Measurements from ENCODE around the gene LARGE1.
"Not testable (repeated sequence)": the region's sequence is repeated elsewhere in the genome, so short reads cannot be mapped to it uniquely, and the experiment has no call there.

LARGE1 gene

GRCh38 chr22:33472462-33473344 is 447.6 kb downstream of the LARGE1 start:
- Histone ChIP-seq H3K4me1 (peaks cover 45% of the 10 kb centered on the region), H3K9ac (no peak overlapping the region), H3K9me3 (no peaks in the 10 kb centered on the region), H3K36me3 (no peaks in the 10 kb centered on the region), H3K4me3 (no peak overlapping the region), H3K27ac (no peak overlapping the region), H3K27me3 (no peaks in the 10 kb centered on the region), H4K20me1 (no peaks in the 10 kb centered on the region), H3K4me2 (peak overlapping the region; percentile 1)
- TF ChIP-seq Cebpa-rat (IDR thresholded peaks at IDR 0.05) = no peak

DNA sequence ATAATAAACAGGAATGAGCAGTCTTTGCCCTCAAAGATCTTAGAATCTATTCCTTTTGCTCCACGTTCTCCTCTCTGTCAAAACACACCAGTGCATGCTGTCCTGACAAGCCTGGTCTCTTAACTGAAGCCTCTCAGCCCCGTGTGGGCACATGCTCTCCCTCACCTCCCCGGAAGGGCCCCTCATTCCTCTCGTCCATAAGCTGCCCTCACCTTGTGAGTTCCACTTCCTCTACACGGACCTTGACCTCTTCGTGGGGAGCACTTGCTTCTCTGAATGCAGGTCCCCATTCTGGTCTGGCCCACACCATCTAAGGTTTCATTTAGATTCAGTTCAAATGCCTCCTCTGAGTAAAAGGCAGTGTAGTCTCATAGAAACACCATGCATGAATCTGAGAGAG is 449.8 kb downstream of the LARGE1 start:
- Histone ChIP-seq H3K4me2 (no peak overlapping the region), H3K36me3 (no peaks in the 10 kb centered on the region), H3K4me3 (no peak overlapping the region), H3K4me1 (peaks cover 30% of the 10 kb centered on the region), H3K27ac (no peak overlapping the region), H3K27me3 (no peaks in the 10 kb centered on the region), H3K9ac (no peak overlapping the region), H3K9me3 (no peaks in the 10 kb centered on the region), H4K20me1 (no peaks in the 10 kb centered on the region)
- TF ChIP-seq Cebpa-rat (IDR thresholded peaks at IDR 0.05) = no peak

- Histone ChIP-seq H3K9ac (no peak overlapping the region), H3K4me3 (no peak overlapping the region), H3K27me3 (no peaks in the 10 kb centered on the region), H3K4me2 (no peak overlapping the region), H3K4me1 (peaks cover 6% of the 10 kb centered on the region; the same call in 1 of the 2 replicates), H3K36me3 (no peaks in the 10 kb centered on the region), H3K9me3 (no peaks in the 10 kb centered on the region), H3K27ac (no peak overlapping the region), H4K20me1 (no peaks in the 10 kb centered on the region)
- no peak for TF ChIP-seq Cebpa-rat (IDR thresholded peaks at IDR 0.05)
These were observed 452.6 kb downstream of the LARGE1 start for GRCh38 chr22:33467620-33468095.

GRCh38 chr22:33467080-33467479 is 453.2 kb downstream of the LARGE1 start:
- H3K27ac ChIP-seq = no peak overlapping the region
- H3K4me2 ChIP-seq = no peak overlapping the region
- no peaks in the 10 kb centered on the region for H3K36me3 ChIP-seq
- no peak overlapping the region for H3K4me3 ChIP-seq
- H3K9ac ChIP-seq = no peak overlapping the region
- H3K9me3 ChIP-seq = peaks cover 5% of the 10 kb centered on the region
- H4K20me1 ChIP-seq = no peaks in the 10 kb centered on the region
- TF ChIP-seq Cebpa-rat (IDR thresholded peaks at IDR 0.05) = no peak
- H3K27me3 ChIP-seq = no peaks in the 10 kb centered on the region
- 0 out of 2 replicates have a peak, but pooled peaks cover under 1% of the 10 kb centered on the region for H3K4me1 ChIP-seq

DNA sequence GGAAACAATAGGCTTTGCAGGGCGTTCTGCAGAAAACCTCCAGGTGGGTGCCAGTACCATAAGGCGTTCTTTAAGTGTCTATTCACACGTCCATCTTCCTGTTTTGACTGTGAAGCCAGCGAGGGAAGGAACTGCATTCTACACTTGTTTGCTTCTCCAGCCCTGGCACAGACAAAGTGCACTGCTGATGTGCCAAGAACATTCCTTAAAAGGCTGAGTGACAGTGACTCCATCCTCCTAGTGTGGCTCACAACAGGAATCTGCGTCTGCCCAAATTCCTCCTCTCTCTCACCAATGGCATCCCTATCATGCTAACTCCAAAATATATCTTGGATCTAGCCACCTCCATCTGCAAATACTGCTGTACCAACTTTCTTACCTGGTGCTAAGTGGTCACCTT is 454.7 kb downstream of the LARGE1 start:
- H3K36me3 ChIP-seq = no peaks in the 10 kb centered on the region
- no peaks in the 10 kb centered on the region for H4K20me1 ChIP-seq
- no peaks in the 10 kb centered on the region for H3K4me1 ChIP-seq
- no peaks in the 10 kb centered on the region for H3K27me3 ChIP-seq
- no peak overlapping the region for H3K9ac ChIP-seq
- no peak overlapping the region for H3K27ac ChIP-seq
- peaks cover 12% of the 10 kb centered on the region for H3K9me3 ChIP-seq
- no peak overlapping the region for H3K4me3 ChIP-seq
- TF ChIP-seq Cebpa-rat (IDR thresholded peaks at IDR 0.05) = no peak
- H3K4me2 ChIP-seq = no peak overlapping the region

GRCh38 chr22:33464698-33465097 is 455.6 kb downstream of the LARGE1 start:
- no peak overlapping the region for H3K4me2 ChIP-seq
- H3K9ac ChIP-seq = no peak overlapping the region
- no peaks in the 10 kb centered on the region for H3K36me3 ChIP-seq
- H4K20me1 ChIP-seq = no peaks in the 10 kb centered on the region
- no peaks in the 10 kb centered on the region for H3K4me1 ChIP-seq
- no peaks in the 10 kb centered on the region for H3K27me3 ChIP-seq
- peaks cover 12% of the 10 kb centered on the region for H3K9me3 ChIP-seq
- TF ChIP-seq Cebpa-rat (IDR thresholded peaks at IDR 0.05) = no peak
- no peak overlapping the region for H3K27ac ChIP-seq
- no peak overlapping the region for H3K4me3 ChIP-seq

DNA sequence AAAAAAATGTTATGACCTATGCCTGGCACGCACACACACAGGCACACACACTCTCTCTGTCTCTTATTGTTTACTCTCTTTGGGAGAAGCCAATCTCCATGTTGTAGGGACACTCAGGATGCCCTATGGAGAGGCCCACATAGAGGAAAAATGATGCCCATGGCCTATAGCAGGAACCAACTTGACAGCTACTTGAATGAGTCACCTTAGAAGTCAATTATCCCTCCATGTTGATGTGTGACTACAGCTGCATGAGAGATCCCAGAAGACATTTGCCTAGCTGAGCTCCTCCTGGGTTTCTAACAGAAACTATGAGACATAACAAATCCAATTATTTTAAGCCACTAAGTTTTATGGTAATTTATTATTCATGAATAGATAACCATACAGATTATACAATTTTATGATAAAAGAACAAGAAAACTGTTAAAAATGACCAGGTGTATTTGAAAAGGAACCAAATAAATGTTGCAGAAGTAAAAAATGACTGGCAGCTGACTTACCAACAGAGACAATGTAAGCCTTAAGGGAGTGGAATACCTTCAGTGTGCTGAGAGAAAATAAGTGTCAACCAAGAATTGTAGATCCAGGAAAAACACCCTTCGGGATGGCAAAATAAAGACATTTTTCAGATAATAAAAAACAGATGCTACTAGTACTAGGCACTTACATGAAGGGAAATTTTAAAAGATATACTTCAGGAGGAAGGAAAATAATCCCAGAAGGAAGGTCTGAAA is 458.4 kb downstream of the LARGE1 start:
- H3K9ac ChIP-seq = no peak overlapping the region
- no peak overlapping the region for H3K4me2 ChIP-seq
- no peaks in the 10 kb centered on the region for H3K4me1 ChIP-seq
- H3K27ac ChIP-seq = no peak overlapping the region
- H4K20me1 ChIP-seq = no peaks in the 10 kb centered on the region
- no peaks in the 10 kb centered on the region for H3K36me3 ChIP-seq
- H3K27me3 ChIP-seq = no peaks in the 10 kb centered on the region
- TF ChIP-seq Cebpa-rat (IDR thresholded peaks at IDR 0.05) = no peak
- peaks cover 12% of the 10 kb centered on the region for H3K9me3 ChIP-seq
- H3K4me3 ChIP-seq = no peak overlapping the region

DNA sequence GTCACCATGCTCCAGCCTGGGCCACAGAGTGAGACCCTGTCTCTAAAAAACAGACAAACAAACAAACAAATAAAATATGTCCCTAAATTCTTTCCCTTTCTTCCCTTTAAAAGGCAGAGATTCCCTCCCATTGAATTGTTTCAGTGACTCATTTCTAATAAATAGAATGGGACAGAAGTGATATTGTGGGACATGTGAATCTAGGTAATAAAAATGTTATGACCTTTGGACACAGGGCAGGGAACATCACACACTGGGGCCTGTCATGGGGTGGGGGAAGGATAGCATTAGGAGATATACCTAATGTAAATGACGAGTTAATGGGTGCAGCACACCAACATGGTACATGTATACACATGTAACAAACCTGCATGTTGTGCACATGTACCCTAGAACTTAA is 459.0 kb downstream of the LARGE1 start:
- H3K4me1 ChIP-seq, H3K36me3 ChIP-seq, H3K27ac ChIP-seq: not testable (repeated sequence)

GRCh38 chr22:33459137-33459536 is 461.1 kb downstream of the LARGE1 start:
- Histone ChIP-seq H3K4me2 (no peak overlapping the region), H3K27ac (no peak overlapping the region), H3K4me1 (no peaks in the 10 kb centered on the region), H3K9ac (no peak overlapping the region), H3K36me3 (no peaks in the 10 kb centered on the region), H3K4me3 (no peak overlapping the region), H4K20me1 (no peaks in the 10 kb centered on the region), H3K27me3 (no peaks in the 10 kb centered on the region), H3K9me3 (peaks cover 12% of the 10 kb centered on the region)
- TF ChIP-seq Cebpa-rat (IDR thresholded peaks at IDR 0.05) = no peak

More for the DNA sequence above, 459.0 kb downstream of the LARGE1 start:
- not testable (repeated sequence) for H4K20me1 ChIP-seq, H3K9ac ChIP-seq, H3K4me3 ChIP-seq, H3K27me3 ChIP-seq, H3K4me2 ChIP-seq
- peaks cover 12% of the 10 kb centered on the region for H3K9me3 ChIP-seq

GRCh38 chr22:33456511-33456910 is 463.8 kb downstream of the LARGE1 start:
- no peaks in the 10 kb centered on the region for H3K36me3 ChIP-seq
- no peaks in the 10 kb centered on the region for H4K20me1 ChIP-seq
- H3K4me2 ChIP-seq = no peak overlapping the region
- H3K27me3 ChIP-seq = no peaks in the 10 kb centered on the region
- H3K9me3 ChIP-seq = peaks cover 2% of the 10 kb centered on the region; the same call in 1 of the 2 replicates
- no peak overlapping the region for H3K9ac ChIP-seq
- H3K4me1 ChIP-seq = no peaks in the 10 kb centered on the region
- TF ChIP-seq Cebpa-rat (IDR thresholded peaks at IDR 0.05) = no peak
- no peak overlapping the region for H3K27ac ChIP-seq
- H3K4me3 ChIP-seq = no peak overlapping the region
